ENCODE results near the gene ENPEP. TPM values are rescaled to one million over a fixed set of nuclear protein-coding genes. Genes with fewer than 3 reads are reported as not detected.

The ENPEP gene
- total RNA-seq, 2 experiments from 2014 or later = 0.21 TPM; not detected in 1

- no TSS peak for BruUV-seq (replicated peaks)
These were observed 119.6 kb downstream of the ENPEP start for GRCh38 chr4:110595583-110595982.

GRCh38 chr4:110596431-110596830 lies 120.5 kb downstream of the ENPEP start:
- ChIA-PET CTCF (ENCODE audit: unreplicated experiment) (no interaction called here), POLR2A (interaction anchor here (0.7 kb wide), 1 partner anchor 17 kb away, joined by 3 read pairs; no protein-coding TSS in a partner anchor)
- H3K9me3 ChIP-seq (ENCODE audit: low read length) = no peaks in the 10 kb centered on the region
- no peaks in the 10 kb centered on the region for H3K79me2 ChIP-seq (ENCODE audit: insufficient read depth, low read depth, low read length)
- H3K4me2 ChIP-seq (ENCODE audit: low read length) = no peak overlapping the region
- H2AFZ ChIP-seq (ENCODE audit: low read length) = no peak overlapping the region
- TF ChIP-seq CTCF (conservative IDR thresholded peaks at IDR 0.05; ENCODE audit: low read length) (no peak), EZH2phosphoT487 (IDR thresholded peaks at IDR 0.05; ENCODE audit: borderline replicate concordance, low read depth, low read length) (no peak)
- DNase-seq (ENCODE audit: low spot score) = no peak
- H3K27ac ChIP-seq (ENCODE audit: low read depth, low read length, poor library complexity, severe bottlenecking) = no peak overlapping the region
- H3K9me2 ChIP-seq (ENCODE audit: insufficient read depth, low read length) = no peaks in the 10 kb centered on the region
- BruUV-seq (replicated peaks) = no TSS peak
- no peak overlapping the region for H3K4me3 ChIP-seq (ENCODE audit: low read depth, low read length, poor library complexity, severe bottlenecking)
- intact Hi-C loops (cut with micrococcal nuclease; ENCODE audit: unreplicated experiment) = no loop called here
- no peaks in the 10 kb centered on the region for H4K20me1 ChIP-seq (ENCODE audit: insufficient read depth, low read length)
- H3K36me3 ChIP-seq (ENCODE audit: insufficient read depth, low read length) = no peaks in the 10 kb centered on the region
- no peaks in the 10 kb centered on the region for H3K4me1 ChIP-seq (ENCODE audit: insufficient read depth, low read length, poor library complexity, severe bottlenecking)

More at GRCh38 chr4:110595583-110595982, 119.6 kb downstream of the ENPEP start:
- Histone ChIP-seq H4K20me1 (ENCODE audit: insufficient read depth, low read length) (no peaks in the 10 kb centered on the region), H3K4me2 (ENCODE audit: low read length) (no peak overlapping the region), H3K36me3 (ENCODE audit: insufficient read depth, low read length) (no peaks in the 10 kb centered on the region), H3K9me3 (ENCODE audit: low read length) (no peaks in the 10 kb centered on the region), H3K4me1 (ENCODE audit: insufficient read depth, low read length, poor library complexity, severe bottlenecking) (no peaks in the 10 kb centered on the region), H2AFZ (ENCODE audit: low read length) (no peak overlapping the region), H3K27ac (ENCODE audit: low read depth, low read length, poor library complexity, severe bottlenecking) (no peak overlapping the region), H3K79me2 (ENCODE audit: insufficient read depth, low read depth, low read length) (no peaks in the 10 kb centered on the region), H3K4me3 (ENCODE audit: low read depth, low read length, poor library complexity, severe bottlenecking) (no peak overlapping the region), H3K9me2 (ENCODE audit: insufficient read depth, low read length) (no peaks in the 10 kb centered on the region)
- TF ChIP-seq EZH2phosphoT487 (IDR thresholded peaks at IDR 0.05; ENCODE audit: borderline replicate concordance, low read depth, low read length) = no peak
- DNase-seq (ENCODE audit: low spot score) = no peak
- CTCF ChIA-PET (ENCODE audit: unreplicated experiment) = no interaction called here
- intact Hi-C loops (cut with micrococcal nuclease; ENCODE audit: unreplicated experiment) = no loop called here
- POLR2A ChIA-PET = interaction anchor here (0.6 kb wide), 1 partner anchor 10 kb away, joined by 4 read pairs; no protein-coding TSS in a partner anchor

- Histone ChIP-seq H3K79me2 (ENCODE audit: insufficient read depth, low read depth, low read length) (no peaks in the 10 kb centered on the region), H3K27ac (ENCODE audit: low read depth, low read length, poor library complexity, severe bottlenecking) (no peak overlapping the region), H3K9me2 (ENCODE audit: insufficient read depth, low read length) (no peaks in the 10 kb centered on the region), H3K4me1 (ENCODE audit: insufficient read depth, low read length, poor library complexity, severe bottlenecking) (no peaks in the 10 kb centered on the region), H3K4me2 (ENCODE audit: low read length) (no peak overlapping the region), H2AFZ (ENCODE audit: low read length) (no peak overlapping the region), H4K20me1 (ENCODE audit: insufficient read depth, low read length) (no peaks in the 10 kb centered on the region), H3K36me3 (ENCODE audit: insufficient read depth, low read length) (no peaks in the 10 kb centered on the region), H3K9me3 (ENCODE audit: low read length) (no peaks in the 10 kb centered on the region), H3K4me3 (ENCODE audit: low read depth, low read length, poor library complexity, severe bottlenecking) (no peak overlapping the region)
- intact Hi-C loops (cut with micrococcal nuclease; ENCODE audit: unreplicated experiment) = no loop called here
- no TSS peak for BruUV-seq (replicated peaks)
- no peak for DNase-seq (ENCODE audit: low spot score)
- ChIA-PET CTCF (ENCODE audit: unreplicated experiment) (interaction anchor here (0.6 kb wide), 1 partner anchor 1456 kb away, joined by 5 read pairs; no protein-coding TSS in a partner anchor), POLR2A (interaction anchor here (0.6 kb wide), 1 partner anchor 61 kb away, joined by 4 read pairs; no protein-coding TSS in a partner anchor)
- TF ChIP-seq CTCF (conservative IDR thresholded peaks at IDR 0.05; ENCODE audit: low read length) = no peak
- TF ChIP-seq EZH2phosphoT487 (IDR thresholded peaks at IDR 0.05; ENCODE audit: borderline replicate concordance, low read depth, low read length) = no peak
These were observed 121.6 kb downstream of the ENPEP start for GRCh38 chr4:110597582-110597981.
